Spleen (tissue), 7 donors: ENCODE results near the gene PTPRN2.

ENCODE experiments used
- POLR2A ChIP-seq, 3 donors: fragments of 450-650 bp; IDR thresholded peaks; one replicate each; pipeline ENCODE4 v1.5.1; 2017; ENCODE audit warnings: antibody characterized with exemption in 3 of 3, mild to moderate bottlenecking in 1 of 3
- TF ChIP-seq, protein P1 (sequence below), 11 experiments: fragments of 200-600 bp in 7 of 11; fragments of 450-650 bp in 4 of 11; sonication (generic) in 4 of 11; IDR thresholded peaks in 8 of 11; conservative IDR thresholded peaks in 3 of 11; 1 replicate in 7 of 11; 2 replicates in 4 of 11; pipeline versions ENCODE4 v1.4.0 to v1.8.0; 2016 to 2021; ENCODE audit warnings: antibody characterized with exemption in 11 of 11, inconsistent platforms in 4 of 11, mild to moderate bottlenecking in 1 of 11
- donor health status: DM: no; HTN: no; CAD: no; lungs with moderate emphysema.
- donor health status: DM: no; HTN: no; CAD: no.
- donor health status: DM: no; HTN: no; CAD: no.

DNA sequence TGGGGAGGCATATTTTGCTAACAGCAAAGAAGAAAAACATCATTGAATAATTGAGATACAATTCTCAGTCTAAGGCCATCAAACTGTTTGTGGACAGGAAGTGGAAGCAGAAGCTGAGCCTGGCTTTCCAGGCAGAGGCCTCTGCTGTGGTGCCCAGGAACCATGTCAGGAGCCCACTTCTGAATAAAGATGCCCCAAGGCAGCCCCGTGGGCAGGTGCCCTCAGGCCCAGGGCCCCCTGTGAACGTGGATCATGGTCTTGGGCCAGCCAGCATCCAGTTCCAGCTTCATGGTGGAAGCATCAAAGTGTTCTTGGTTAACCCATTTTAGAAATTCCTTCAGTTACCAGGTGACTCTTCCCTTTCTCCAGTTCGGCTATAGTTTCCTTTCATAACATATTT is 346.8 kb downstream of the PTPRN2 start:
- no peak for TF ChIP-seq POLR2A (IDR thresholded peaks at IDR 0.05)
- TF ChIP-seq, protein P1, sequence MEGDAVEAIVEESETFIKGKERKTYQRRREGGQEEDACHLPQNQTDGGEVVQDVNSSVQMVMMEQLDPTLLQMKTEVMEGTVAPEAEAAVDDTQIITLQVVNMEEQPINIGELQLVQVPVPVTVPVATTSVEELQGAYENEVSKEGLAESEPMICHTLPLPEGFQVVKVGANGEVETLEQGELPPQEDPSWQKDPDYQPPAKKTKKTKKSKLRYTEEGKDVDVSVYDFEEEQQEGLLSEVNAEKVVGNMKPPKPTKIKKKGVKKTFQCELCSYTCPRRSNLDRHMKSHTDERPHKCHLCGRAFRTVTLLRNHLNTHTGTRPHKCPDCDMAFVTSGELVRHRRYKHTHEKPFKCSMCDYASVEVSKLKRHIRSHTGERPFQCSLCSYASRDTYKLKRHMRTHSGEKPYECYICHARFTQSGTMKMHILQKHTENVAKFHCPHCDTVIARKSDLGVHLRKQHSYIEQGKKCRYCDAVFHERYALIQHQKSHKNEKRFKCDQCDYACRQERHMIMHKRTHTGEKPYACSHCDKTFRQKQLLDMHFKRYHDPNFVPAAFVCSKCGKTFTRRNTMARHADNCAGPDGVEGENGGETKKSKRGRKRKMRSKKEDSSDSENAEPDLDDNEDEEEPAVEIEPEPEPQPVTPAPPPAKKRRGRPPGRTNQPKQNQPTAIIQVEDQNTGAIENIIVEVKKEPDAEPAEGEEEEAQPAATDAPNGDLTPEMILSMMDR (IDR thresholded peaks at IDR 0.05 in 8 of 11, conservative IDR thresholded peaks at IDR 0.05 in 3 of 11), result no peak
